COLO668 (cell line): ENCODE measurements around the gene FLOT2.
A peak's percentile ranks its signal among the peaks of the same experiment; 100 is the strongest.
"Not testable (repeated sequence)": the region's sequence is repeated elsewhere in the genome, so short reads cannot be mapped to it uniquely, and the experiment has no call there.

Experiments
- DNase-seq: peaks from one replicate; lab custom pipeline; 2025; ENCODE audit not compliant: unreplicated experiment; lab: John Stamatoyannopoulos, UW

Gene FLOT2

DNA sequence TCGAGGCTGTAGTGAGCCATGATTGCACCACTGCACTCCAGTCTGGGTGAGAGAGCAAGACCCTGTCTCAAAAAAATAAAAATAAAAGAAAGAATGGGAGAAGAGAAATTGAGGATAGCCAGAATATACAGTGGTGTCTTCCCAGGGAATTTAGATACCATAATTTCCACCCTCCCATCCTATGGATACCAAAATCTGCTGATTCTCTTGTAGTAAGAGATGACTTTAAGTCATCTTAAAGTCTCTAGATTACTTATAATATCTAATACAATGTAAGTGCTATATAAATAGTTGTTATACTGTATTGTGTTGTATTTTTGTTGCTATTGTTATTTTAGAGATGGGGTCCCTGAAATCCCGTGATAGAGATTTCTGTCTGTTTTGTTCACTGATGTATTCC is 44.2 kb downstream of the FLOT2 start:
- DNase-seq: no peak

DNA sequence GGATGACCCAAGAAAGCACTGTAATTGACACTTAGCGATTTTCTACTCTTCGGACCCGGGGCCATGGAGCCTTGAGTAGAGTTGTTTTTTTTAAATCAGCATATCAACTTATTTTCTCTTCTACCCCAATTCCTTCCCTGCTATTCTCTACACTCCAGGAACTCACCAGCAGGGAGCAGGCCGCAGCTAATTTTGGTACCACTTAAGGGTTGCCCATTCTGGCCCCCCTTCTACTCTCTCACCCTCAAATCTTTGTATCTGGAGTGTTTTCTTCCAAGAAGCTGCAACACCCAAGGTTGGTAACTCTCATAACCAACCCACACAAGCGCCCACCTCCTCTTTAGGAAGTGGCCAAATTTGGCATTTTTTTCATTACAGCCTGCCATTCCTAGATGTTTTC is 48.3 kb downstream of the FLOT2 start:
- DNase-seq: no peak

DNA sequence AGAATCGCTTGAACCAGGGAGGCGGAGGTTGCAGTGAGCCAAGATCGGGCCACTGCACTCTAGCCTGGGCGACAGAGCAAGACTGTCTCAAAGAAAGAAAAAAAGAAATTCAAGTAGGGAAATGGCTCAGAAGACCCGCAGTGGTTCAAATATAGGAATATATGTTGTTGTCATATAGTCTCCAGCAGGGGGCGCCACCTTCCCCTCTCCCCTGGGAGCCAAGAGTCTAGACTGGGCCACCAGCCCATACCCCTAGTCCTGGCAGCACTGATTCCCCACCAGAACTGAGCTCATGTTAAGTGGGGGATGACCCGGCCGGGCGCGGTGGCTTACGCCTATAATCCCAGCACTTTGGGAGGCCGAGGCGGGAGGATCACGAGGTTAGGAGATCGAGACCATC is 48.9 kb downstream of the FLOT2 start:
- peak; percentile 25 for DNase-seq

DNA sequence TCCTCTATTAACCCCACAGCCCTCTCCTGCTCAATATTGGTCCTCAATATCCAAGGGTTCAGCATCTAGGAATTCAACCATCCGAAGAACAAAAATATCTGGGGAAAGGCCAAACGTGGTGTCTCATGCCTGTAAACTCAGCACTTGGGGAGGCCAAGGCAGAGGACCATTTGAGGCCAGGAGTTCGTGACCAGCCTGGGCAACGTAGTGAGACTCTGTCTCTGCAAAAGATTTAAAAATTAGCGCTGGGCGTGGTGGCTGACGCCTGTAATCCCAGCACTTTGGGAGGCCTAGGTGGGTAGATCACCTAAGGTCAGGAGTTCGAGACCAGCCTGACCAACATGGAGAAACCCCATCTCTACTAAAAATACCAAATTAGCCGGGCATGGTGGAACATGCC is 50.8 kb downstream of the FLOT2 start:
- not testable (repeated sequence) for DNase-seq

DNA sequence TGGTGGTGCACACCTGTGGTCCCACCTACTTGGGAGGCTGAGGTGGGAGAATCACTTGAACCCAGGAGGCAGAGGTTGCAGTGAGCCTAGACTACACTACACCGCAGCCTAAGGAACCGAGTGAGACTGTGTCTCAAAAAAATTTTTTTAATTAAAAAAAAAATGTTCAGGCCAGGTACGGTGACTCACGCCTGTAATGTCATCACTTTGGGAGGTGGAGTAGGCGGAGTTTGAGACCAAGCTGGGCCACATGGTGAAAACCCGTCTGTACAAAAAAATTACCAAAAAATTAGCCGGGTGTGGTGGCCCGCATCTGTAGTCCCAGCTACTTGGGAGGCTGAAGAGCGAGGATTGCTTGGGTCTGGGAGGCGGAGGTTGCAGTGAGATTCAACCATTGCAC is 51.3 kb downstream of the FLOT2 start:
- no peak for DNase-seq

DNA sequence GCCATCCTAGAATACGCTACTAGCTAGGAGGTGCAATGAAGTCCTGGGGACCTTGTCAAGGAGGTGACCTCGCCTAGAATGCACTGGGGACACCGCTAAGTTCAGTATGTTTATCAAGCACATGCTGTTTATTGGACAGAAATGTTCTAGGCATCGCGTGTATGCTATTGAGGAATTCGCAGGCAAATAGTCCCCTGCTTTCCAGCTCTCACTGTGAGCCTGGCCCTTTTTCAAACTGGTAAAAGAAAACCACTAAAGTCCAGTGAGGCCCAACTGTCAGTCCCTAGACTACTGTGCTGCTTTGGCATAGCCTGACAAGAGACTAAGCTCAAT is 53.8 kb downstream of the FLOT2 start:
- no peak for DNase-seq

DNA sequence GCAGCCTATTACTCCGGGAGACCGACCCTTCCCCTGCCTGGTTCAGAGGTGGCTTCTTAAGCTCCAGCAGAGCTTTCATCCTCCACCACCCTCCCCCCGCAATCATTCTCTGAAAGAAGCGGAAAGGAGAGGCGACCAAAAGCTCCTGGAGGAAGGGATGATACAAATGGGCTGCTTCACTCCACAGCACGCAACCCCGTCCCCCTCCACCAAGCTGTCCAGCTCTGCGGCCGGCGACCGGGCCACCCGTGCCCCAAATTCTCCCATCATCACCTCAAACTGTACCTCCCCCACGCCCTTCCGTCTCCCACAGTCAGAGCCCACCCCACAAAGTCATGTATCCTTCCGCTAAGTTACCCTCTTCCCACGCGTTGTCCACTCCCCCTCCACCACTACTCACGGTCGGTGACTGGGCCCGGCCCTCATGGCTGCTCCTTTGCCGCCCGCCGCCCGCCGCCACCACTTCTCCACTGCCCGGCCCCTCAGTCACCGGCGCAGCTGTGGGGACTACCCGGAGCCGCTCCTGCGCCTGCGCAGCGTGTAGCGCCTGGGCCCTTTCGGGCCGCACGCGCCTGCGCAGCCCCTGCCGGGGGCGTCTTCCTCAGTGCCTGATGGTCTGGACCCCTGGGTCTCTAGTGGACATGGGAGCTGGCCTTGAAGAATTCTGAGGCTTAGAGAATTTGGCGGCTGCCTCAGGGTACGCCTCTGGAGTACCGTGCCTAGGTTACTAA is 55.1 kb downstream of the FLOT2 start, which contains the start of gene FAM222B:
Gene FAM222B (minus strand): TSS at position 509 of the 731 bp plus-strand sequence. CDS start 76,123 bp downstream, outside the sequence.
- DNase-seq: peak; percentile 85

DNA sequence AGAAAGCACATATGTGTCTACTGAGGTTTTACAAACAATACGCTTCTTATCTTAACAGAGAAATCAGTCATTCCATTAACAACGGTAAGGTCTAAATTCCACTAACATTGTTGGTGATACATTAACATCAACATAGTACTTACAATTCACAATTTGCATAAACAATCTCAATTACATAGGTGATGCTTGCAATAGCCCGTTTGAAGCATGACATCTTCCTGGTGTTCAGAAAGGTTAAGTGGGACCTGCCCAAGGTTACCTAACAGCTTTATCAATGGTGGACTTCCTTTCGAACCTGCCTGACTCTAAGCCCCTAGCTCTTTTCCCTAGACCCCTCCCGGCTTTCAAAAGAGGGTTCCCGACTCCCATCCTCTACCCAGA is 55.6 kb downstream of the FLOT2 start:
- DNase-seq: no peak

DNA sequence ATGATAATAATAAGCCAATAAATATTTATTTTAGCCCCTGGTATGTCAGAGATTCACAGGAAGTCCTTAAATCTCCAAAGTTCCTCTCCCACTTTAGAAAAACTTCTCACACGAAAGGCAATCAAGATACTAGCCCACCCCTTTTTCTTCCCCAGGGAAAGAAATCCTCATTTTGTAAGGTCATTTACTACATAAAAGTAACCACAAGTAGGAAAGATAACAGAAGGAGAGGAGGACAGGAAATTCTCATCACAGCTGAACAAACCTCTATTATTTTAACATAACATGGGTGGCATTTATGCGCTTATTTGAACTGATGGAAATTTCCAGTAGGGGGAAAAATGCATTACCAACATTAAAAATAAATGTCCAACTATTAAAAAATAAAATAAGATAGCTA is 58.3 kb downstream of the FLOT2 start:
- no peak for DNase-seq

DNA sequence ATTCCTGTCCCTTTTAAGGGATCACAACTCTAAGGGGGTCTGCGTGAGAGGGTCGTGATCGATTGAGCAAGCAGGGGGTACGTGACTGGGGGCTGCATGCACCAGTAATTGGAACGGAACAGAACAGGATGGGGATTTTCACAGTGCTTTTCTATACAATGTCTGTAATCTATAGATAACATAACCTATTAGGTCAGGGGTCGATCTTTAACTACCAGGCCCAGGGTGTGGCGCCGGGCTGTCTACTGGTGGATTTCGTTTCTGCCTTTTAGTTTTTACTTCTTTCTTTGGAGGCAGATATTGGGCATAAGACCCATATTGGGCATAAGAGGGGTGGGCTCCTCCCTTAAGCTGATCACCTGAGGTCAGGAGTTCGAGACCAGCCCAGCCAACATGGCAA is 61.0 kb downstream of the FLOT2 start:
- DNase-seq: not testable (repeated sequence)

DNA sequence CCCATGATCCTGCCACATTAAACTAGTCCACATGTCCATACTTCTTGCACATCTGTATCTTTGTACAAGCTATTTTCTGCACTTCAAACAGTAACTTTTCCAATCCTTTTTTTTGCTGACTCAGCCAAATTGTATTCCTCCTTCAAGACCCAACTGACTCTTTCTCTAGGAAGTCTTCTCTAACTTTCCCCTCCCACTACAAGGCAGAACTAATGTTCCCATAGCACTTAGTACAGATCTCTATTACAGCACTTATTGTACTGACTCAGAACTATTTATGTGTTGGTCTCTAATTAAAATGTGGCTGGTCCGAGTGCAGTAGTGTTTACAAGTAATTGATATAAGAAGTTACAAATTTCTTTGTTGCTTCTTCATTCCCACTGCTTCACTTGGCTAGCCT is 63.1 kb downstream of the FLOT2 start:
- no peak for DNase-seq
